ENCODE results near the gene UTP25. TPM values are rescaled to one million over a fixed set of nuclear protein-coding genes. Genes with fewer than 3 reads are reported as not detected.

The UTP25 gene
- polyA plus RNA-seq, 1 donor from 2014 or later, result 6.1 TPM

- no peaks in the 10 kb centered on the region for H3K27me3 ChIP-seq (ENCODE audit: insufficient read depth, low read depth, low read length)
- H4K20me1 ChIP-seq (ENCODE audit: insufficient read depth), result no peaks in the 10 kb centered on the region
- H3K4me3 ChIP-seq (ENCODE audit: low read length), result peak overlapping the region; percentile 79
- H3K9ac ChIP-seq (ENCODE audit: low read length), result no peak overlapping the region
- peak overlapping the region; percentile 75 for H3K4me2 ChIP-seq (ENCODE audit: low read length)
- H2AFZ ChIP-seq (ENCODE audit: low read depth, low read length), result no peak overlapping the region
- H3K36me3 ChIP-seq (ENCODE audit: insufficient read depth, low read length), result no peaks in the 10 kb centered on the region
- H3F3A ChIP-seq (ENCODE audit: insufficient read depth, low read length, poor library complexity, severe bottlenecking), result no peaks in the 10 kb centered on the region
- H3K27ac ChIP-seq (ENCODE audit: low read length), result no peak overlapping the region
- no peaks in the 10 kb centered on the region for H3K9me2 ChIP-seq (ENCODE audit: insufficient read depth, low read length)
- no peak for TF ChIP-seq RAD21 (conservative IDR thresholded peaks at IDR 0.05)
- no peak for TF ChIP-seq EP300 (conservative IDR thresholded peaks at IDR 0.05; ENCODE audit: poor library complexity, severe bottlenecking)
- TF ChIP-seq EZH2 (IDR thresholded peaks at IDR 0.05; ENCODE audit: borderline replicate concordance, insufficient read depth, low read length, poor library complexity, severe bottlenecking), result no peak
- TF ChIP-seq CTCF (IDR thresholded peaks at IDR 0.05; ENCODE audit: poor library complexity, severe bottlenecking), result no peak
- TF ChIP-seq TAF1 (IDR thresholded peaks at IDR 0.05; ENCODE audit: low read depth), result no peak
- no peak for TF ChIP-seq SMC3 (conservative IDR thresholded peaks at IDR 0.05; ENCODE audit: poor library complexity)
- no peak for TF ChIP-seq MXI1 (conservative IDR thresholded peaks at IDR 0.05; ENCODE audit: poor library complexity, severe bottlenecking)
- TF ChIP-seq REST (IDR thresholded peaks at IDR 0.05; ENCODE audit: borderline replicate concordance), result no peak
- TF ChIP-seq POLR2AphosphoS5 (IDR thresholded peaks at IDR 0.05), result no peak
- no peaks in the 10 kb centered on the region for H3K79me2 ChIP-seq (replicated peaks; ENCODE audit: insufficient read depth, low read length)
- no peaks in the 10 kb centered on the region for H3K9me3 ChIP-seq (ENCODE audit: low read length)
These were observed 44.4 kb upstream of the UTP25 start for GRCh38 chr1:209783386-209783785.

GRCh38 chr1:209784265-209785169, 43.3 kb upstream of the UTP25 start, which contains the start of gene C1orf74:
Gene C1orf74 (minus strand): TSS chr1:209784559. CDS start chr1:209783634, 925 bp downstream.
- H3K9me3 ChIP-seq (ENCODE audit: low read length), result no peaks in the 10 kb centered on the region
- peak within 1 kb of the TSS; percentile 100 for H2AFZ ChIP-seq (ENCODE audit: low read depth, low read length)
- H3K9ac ChIP-seq (ENCODE audit: low read length), result peak within 1 kb of the TSS; percentile 72
- peak; percentile 93 for TF ChIP-seq POLR2AphosphoS5 (IDR thresholded peaks at IDR 0.05)
- no peak for TF ChIP-seq EZH2 (IDR thresholded peaks at IDR 0.05; ENCODE audit: borderline replicate concordance, insufficient read depth, low read length, poor library complexity, severe bottlenecking)
- no peak for TF ChIP-seq CTCF (IDR thresholded peaks at IDR 0.05; ENCODE audit: poor library complexity, severe bottlenecking)
- TF ChIP-seq REST (IDR thresholded peaks at IDR 0.05; ENCODE audit: borderline replicate concordance), result peak; percentile 72
- peak; percentile 59 for TF ChIP-seq TAF1 (IDR thresholded peaks at IDR 0.05; ENCODE audit: low read depth)
- peak; percentile 88 for TF ChIP-seq MXI1 (conservative IDR thresholded peaks at IDR 0.05; ENCODE audit: poor library complexity, severe bottlenecking)
- TF ChIP-seq SMC3 (conservative IDR thresholded peaks at IDR 0.05; ENCODE audit: poor library complexity), result peak; percentile 37
- TF ChIP-seq EP300 (conservative IDR thresholded peaks at IDR 0.05; ENCODE audit: poor library complexity, severe bottlenecking), result peak; percentile 67
- TF ChIP-seq RAD21 (conservative IDR thresholded peaks at IDR 0.05), result peak; percentile 49
- H4K20me1 ChIP-seq (ENCODE audit: insufficient read depth), result no peaks in the 10 kb centered on the region
- peaks cover 5% of the 10 kb centered on the region for H3K27me3 ChIP-seq (ENCODE audit: insufficient read depth, low read depth, low read length)
- no peaks in the 10 kb centered on the region for H3K79me2 ChIP-seq (replicated peaks; ENCODE audit: insufficient read depth, low read length)
- H3K27ac ChIP-seq (ENCODE audit: low read length), result peak within 1 kb of the TSS; percentile 92
- H3K4me2 ChIP-seq (ENCODE audit: low read length), result peak within 1 kb of the TSS; percentile 76
- H3K4me3 ChIP-seq (ENCODE audit: low read length), result peak within 1 kb of the TSS; percentile 79
- H3F3A ChIP-seq (ENCODE audit: insufficient read depth, low read length, poor library complexity, severe bottlenecking), result no peaks in the 10 kb centered on the region
- no peaks in the 10 kb centered on the region for H3K36me3 ChIP-seq (ENCODE audit: insufficient read depth, low read length)
- H3K9me2 ChIP-seq (ENCODE audit: insufficient read depth, low read length), result no peaks in the 10 kb centered on the region
